Activated naive CD4-positive, alpha-beta T cell treated with anti-CD3 and anti-CD28 coated beads, Interleukin-2, amount 10 ng/mL, durations not matched to agents 7 days and 5 days (primary cell): ENCODE results near the gene SLC26A1.
A peak's percentile ranks its signal among the peaks of the same experiment; 100 is the strongest.
"Not testable (repeated sequence)": the region's sequence is repeated elsewhere in the genome, so short reads cannot be mapped to it uniquely, and the experiment has no call there.

Experiments used
- CTCF ChIA-PET: fragments of 350-600 bp; sonication (Branson Sonifier 250); formaldehyde crosslinking; loops from one replicate; lab custom pipeline; 2021; ENCODE audit warnings: antibody characterized with exemption; lab: Charles Lee
- DNase-seq: peaks from one replicate; pipeline ENCODE4 v3.0.0-alpha.2; 2020
- H3K27ac Mint-ChIP-seq: one replicate; pipeline ENCODE4 v1.8.0; 2021; ENCODE audit warnings: mild to moderate bottlenecking, moderate library complexity, mixed read lengths
- H3K27me3 Mint-ChIP-seq: one replicate; pipeline ENCODE4 v1.8.0; 2021; ENCODE audit warnings: mild to moderate bottlenecking, mixed read lengths
- H3K36me3 Mint-ChIP-seq: one replicate; pipeline ENCODE4 v1.8.0; 2021; ENCODE audit warnings: mixed read lengths
- H3K4me1 Mint-ChIP-seq: one replicate; pipeline ENCODE4 v1.8.0; 2021; ENCODE audit warnings: mixed read lengths
- H3K4me3 Mint-ChIP-seq: one replicate; pipeline ENCODE4 v1.8.0; 2021; ENCODE audit warnings: mild to moderate bottlenecking, moderate library complexity, mixed read lengths
- H3K9me3 Mint-ChIP-seq: one replicate; pipeline ENCODE4 v1.8.0; 2021; ENCODE audit warnings: mixed read lengths

The SLC26A1 gene

GRCh38 chr4:1000686-1001260 is 7.6 kb upstream of the SLC26A1 start:
- Mint-ChIP-seq H3K4me1 (peaks cover 2% of the 10 kb centered on the region), H3K4me3 (no peak overlapping the region), H3K27me3 (peaks cover 89% of the 10 kb centered on the region), H3K27ac (no peak overlapping the region), H3K9me3 (no peaks in the 10 kb centered on the region), H3K36me3 (no peaks in the 10 kb centered on the region)
- CTCF ChIA-PET: no interaction called here
- DNase-seq: no peak

- Mint-ChIP-seq H3K36me3 (no peaks in the 10 kb centered on the region), H3K9me3 (no peaks in the 10 kb centered on the region), H3K27ac (no peak overlapping the region), H3K4me3 (no peak overlapping the region), H3K4me1 (peaks cover 2% of the 10 kb centered on the region), H3K27me3 (peaks cover 89% of the 10 kb centered on the region)
- no peak for DNase-seq
- CTCF ChIA-PET: no interaction called here
Observed at GRCh38 chr4:999882-1000425, 6.8 kb upstream of the SLC26A1 start.

GRCh38 chr4:999240-999863 is 6.1 kb upstream of the SLC26A1 start:
- H3K4me1 Mint-ChIP-seq, CTCF ChIA-PET, H3K4me3 Mint-ChIP-seq, H3K9me3 Mint-ChIP-seq, DNase-seq, H3K36me3 Mint-ChIP-seq, H3K27ac Mint-ChIP-seq: not testable (repeated sequence)
- peaks cover 85% of the 10 kb centered on the region for H3K27me3 Mint-ChIP-seq

GRCh38 chr4:998096-998691 is 5.0 kb upstream of the SLC26A1 start:
- Mint-ChIP-seq H3K36me3 (no peaks in the 10 kb centered on the region), H3K4me1 (peaks cover 2% of the 10 kb centered on the region), H3K9me3 (no peaks in the 10 kb centered on the region), H3K4me3 (no peak overlapping the region), H3K27ac (no peak overlapping the region), H3K27me3 (peaks cover 74% of the 10 kb centered on the region)
- CTCF ChIA-PET: interaction anchor here (0.7 kb wide), 1 partner anchor 11 kb away, joined by 3 read pairs; no protein-coding TSS in a partner anchor
- DNase-seq: no peak

- CTCF ChIA-PET: no interaction called here
- no peak for DNase-seq
- no peak overlapping the region for H3K4me3 Mint-ChIP-seq
- no peaks in the 10 kb centered on the region for H3K36me3 Mint-ChIP-seq
- H3K9me3 Mint-ChIP-seq: no peaks in the 10 kb centered on the region
- peaks cover 2% of the 10 kb centered on the region for H3K4me1 Mint-ChIP-seq
- H3K27me3 Mint-ChIP-seq: peaks cover 74% of the 10 kb centered on the region
- no peak overlapping the region for H3K27ac Mint-ChIP-seq
Observed at GRCh38 chr4:997375-998071, 4.3 kb upstream of the SLC26A1 start.

GRCh38 chr4:996997-997374 is 3.8 kb upstream of the SLC26A1 start:
- no peak for DNase-seq
- CTCF ChIA-PET: no interaction called here
- Mint-ChIP-seq H3K27me3 (peaks cover 70% of the 10 kb centered on the region), H3K27ac (peak overlapping the region; percentile 7), H3K4me3 (no peak overlapping the region), H3K36me3 (no peaks in the 10 kb centered on the region), H3K9me3 (no peaks in the 10 kb centered on the region), H3K4me1 (peaks cover 2% of the 10 kb centered on the region)

- Mint-ChIP-seq H3K27me3 (peaks cover 63% of the 10 kb centered on the region), H3K36me3 (no peaks in the 10 kb centered on the region), H3K4me1 (peaks cover 2% of the 10 kb centered on the region), H3K9me3 (no peaks in the 10 kb centered on the region), H3K4me3 (no peak overlapping the region), H3K27ac (no peak overlapping the region)
- CTCF ChIA-PET: no interaction called here
- no peak for DNase-seq
Observed at GRCh38 chr4:996030-996996, 3.1 kb upstream of the SLC26A1 start.

- H3K4me1 Mint-ChIP-seq: peaks cover 2% of the 10 kb centered on the region
- DNase-seq: no peak
- CTCF ChIA-PET: no interaction called here
- H3K27ac Mint-ChIP-seq: no peak overlapping the region
- no peaks in the 10 kb centered on the region for H3K9me3 Mint-ChIP-seq
- peaks cover under 1% of the 10 kb centered on the region for H3K36me3 Mint-ChIP-seq
- peaks cover 54% of the 10 kb centered on the region for H3K27me3 Mint-ChIP-seq
- no peak overlapping the region for H3K4me3 Mint-ChIP-seq
Observed at GRCh38 chr4:995311-996026, 2.3 kb upstream of the SLC26A1 start.

- CTCF ChIA-PET: no interaction called here
- Mint-ChIP-seq H3K27ac (no peak overlapping the region), H3K36me3 (peaks cover 2% of the 10 kb centered on the region), H3K4me3 (no peak overlapping the region), H3K27me3 (peaks cover 26% of the 10 kb centered on the region), H3K4me1 (peaks cover 8% of the 10 kb centered on the region), H3K9me3 (no peaks in the 10 kb centered on the region)
- DNase-seq: no peak
Observed at GRCh38 chr4:992297-993110, 700 bp downstream of the SLC26A1 start.

GRCh38 chr4:991451-992296 is 1.5 kb downstream of the SLC26A1 start:
- no peaks in the 10 kb centered on the region for H3K9me3 Mint-ChIP-seq
- CTCF ChIA-PET: no interaction called here
- no peak for DNase-seq
- peaks cover 20% of the 10 kb centered on the region for H3K27me3 Mint-ChIP-seq
- H3K27ac Mint-ChIP-seq: no peak overlapping the region
- no peak overlapping the region for H3K4me3 Mint-ChIP-seq
- peaks cover 8% of the 10 kb centered on the region for H3K4me1 Mint-ChIP-seq
- H3K36me3 Mint-ChIP-seq: peaks cover 2% of the 10 kb centered on the region

- Mint-ChIP-seq H3K27ac (no peak overlapping the region), H3K9me3 (no peaks in the 10 kb centered on the region), H3K4me3 (no peak overlapping the region), H3K36me3 (peaks cover 2% of the 10 kb centered on the region), H3K4me1 (peaks cover 14% of the 10 kb centered on the region), H3K27me3 (peaks cover 12% of the 10 kb centered on the region)
- CTCF ChIA-PET: no interaction called here
- DNase-seq: no peak
Observed at GRCh38 chr4:990746-991367, 2.3 kb downstream of the SLC26A1 start.
